NCI-H187 (cell line): ENCODE results near the gene ATP10A.
"Not testable (repeated sequence)": the region's sequence is repeated elsewhere in the genome, so short reads cannot be mapped to it uniquely, and the experiment has no call there.

Experiments used
- DNase-seq, 2 experiments: peaks; one replicate each; lab custom pipeline; 2025; lab: John Stamatoyannopoulos, UW

Gene ATP10A

GRCh38 chr15:25858952-25859760 is 4.0 kb downstream of the ATP10A start:
- no peak for DNase-seq

- DNase-seq, result not testable (repeated sequence)
Observed at GRCh38 chr15:25856059-25856458, 7.1 kb downstream of the ATP10A start.

- DNase-seq, result no peak
Observed at GRCh38 chr15:25852661-25853524, 10.2 kb downstream of the ATP10A start.

- DNase-seq, result no peak
Observed at GRCh38 chr15:25852027-25852426, 11.1 kb downstream of the ATP10A start.

- DNase-seq, result no peak
Observed at GRCh38 chr15:25850154-25851111, 12.7 kb downstream of the ATP10A start.

- DNase-seq, result no peak
Observed at GRCh38 chr15:25849157-25849921, 13.8 kb downstream of the ATP10A start.

- DNase-seq, result no peak
Observed at GRCh38 chr15:25848784-25849156, 14.4 kb downstream of the ATP10A start.

- no peak for DNase-seq
Observed at GRCh38 chr15:25848325-25848724, 14.8 kb downstream of the ATP10A start.

GRCh38 chr15:25847051-25847450 is 16.1 kb downstream of the ATP10A start:
- no peak for DNase-seq

GRCh38 chr15:25846377-25846776 is 16.8 kb downstream of the ATP10A start:
- no peak for DNase-seq

- no peak for DNase-seq
Observed at GRCh38 chr15:25844981-25845680, 18.0 kb downstream of the ATP10A start.

GRCh38 chr15:25844542-25844941 is 18.6 kb downstream of the ATP10A start:
- DNase-seq, result no peak

- DNase-seq, result no peak
Observed at GRCh38 chr15:25844076-25844475, 19.1 kb downstream of the ATP10A start.

GRCh38 chr15:25839638-25840156 is 23.4 kb downstream of the ATP10A start:
- DNase-seq, result no peak

- DNase-seq, result no peak
Observed at GRCh38 chr15:25838871-25839195, 24.3 kb downstream of the ATP10A start.

- no peak for DNase-seq
Observed at GRCh38 chr15:25838191-25838870, 24.8 kb downstream of the ATP10A start.

- no peak for DNase-seq
Observed at GRCh38 chr15:25832158-25832557, 31.0 kb downstream of the ATP10A start.

GRCh38 chr15:25830844-25831451 is 32.2 kb downstream of the ATP10A start:
- no peak for DNase-seq

GRCh38 chr15:25829073-25829472 is 34.1 kb downstream of the ATP10A start:
- no peak for DNase-seq
